ENCODE results near the gene ACOT2.

DNA sequence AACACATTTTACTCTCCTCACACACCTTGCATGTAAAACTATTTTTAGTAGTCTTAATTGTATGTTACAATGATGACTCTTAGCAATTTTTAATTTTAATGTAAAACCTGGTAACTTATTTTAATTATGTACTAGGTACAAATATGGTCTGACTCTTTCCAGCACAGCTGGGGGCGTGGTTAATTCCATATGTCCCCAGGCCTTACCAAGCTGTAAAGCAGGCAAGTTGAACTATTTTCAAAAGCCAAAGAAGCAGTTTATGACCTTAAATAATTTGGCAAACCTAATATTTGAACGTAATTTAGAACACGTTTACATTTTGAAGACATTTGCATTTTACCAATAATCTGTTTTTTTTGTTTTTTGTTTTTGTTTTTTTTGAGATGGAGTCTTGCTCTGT lies 34.0 kb downstream of the ACOT2 start:
- TF ChIP-seq FOXM1 (IDR thresholded peaks at IDR 0.05; ENCODE audit: borderline replicate concordance) (no peak), SP1 (IDR thresholded peaks at IDR 0.05) (no peak), SUZ12 (IDR thresholded peaks at IDR 0.05) (no peak), BHLHE40 (IDR thresholded peaks at IDR 0.05; ENCODE audit: borderline replicate concordance) (no peak), FOXA1 (IDR thresholded peaks at IDR 0.05) (no peak)
